Spleen (tissue), 13 donors: ENCODE data around the gene CNN1. TPM values are rescaled to one million over a fixed set of nuclear protein-coding genes. Genes with fewer than 3 reads are reported as not detected.

ENCODE experiments used
- DNase-seq: peaks from one replicate; pipeline ENCODE4 v3.0.0-alpha.2; 2020
- H3K27ac ChIP-seq, 8 donors: fragments of 200-600 bp; sonication (generic) in 7 of 8; 1 replicate in 4 of 8; 2 replicates in 4 of 8; pipeline versions ENCODE4 v1.5.0 to v1.8.0; 2016 to 2021; ENCODE audit warnings: inconsistent platforms in 4 of 8, mild to moderate bottlenecking in 4 of 8, moderate library complexity in 1 of 8
- H3K27me3 ChIP-seq, 7 donors: fragments of 200-600 bp; sonication (generic) in 6 of 7; replicated peaks in 1 of 7; 1 replicate in 4 of 7; 2 replicates in 3 of 7; pipeline versions ENCODE4 v1.5.0 to v1.8.0; 2016 to 2021; ENCODE audit warnings: inconsistent platforms in 3 of 7, mild to moderate bottlenecking in 1 of 7
- H3K36me3 ChIP-seq, 6 donors: fragments of 200-600 bp; sonication (generic) in 5 of 6; 1 replicate in 4 of 6; 2 replicates in 2 of 6; pipeline versions ENCODE4 v1.5.0 to v1.8.0; 2016 to 2021; ENCODE audit warnings: inconsistent platforms in 2 of 6
- H3K4me1 ChIP-seq, 6 donors: fragments of 200-600 bp; sonication (generic) in 5 of 6; 1 replicate in 3 of 6; 2 replicates in 3 of 6; pipeline versions ENCODE4 v1.5.0 to v1.8.0; 2016 to 2021; ENCODE audit warnings: inconsistent platforms in 3 of 6
- H3K4me3 ChIP-seq, 8 donors: fragments of 200-600 bp; sonication (generic) in 7 of 8; 1 replicate in 4 of 8; 2 replicates in 4 of 8; pipeline versions ENCODE4 v1.5.0 to v1.8.0; 2016 to 2021; ENCODE audit warnings: inconsistent platforms in 4 of 8, mild to moderate bottlenecking in 4 of 8, moderate library complexity in 2 of 8
- H3K9me3 ChIP-seq, 8 donors: fragments of 200-600 bp; sonication (generic) in 7 of 8; 1 replicate in 4 of 8; 2 replicates in 4 of 8; pipeline versions ENCODE4 v1.5.0 to v1.8.0; 2016 to 2021; ENCODE audit warnings: inconsistent platforms in 4 of 8
- CTCF ChIP-seq, 11 experiments: fragments of 200-600 bp in 7 of 11; fragments of 450-650 bp in 4 of 11; sonication (generic) in 4 of 11; IDR thresholded peaks in 8 of 11; conservative IDR thresholded peaks in 3 of 11; 1 replicate in 7 of 11; 2 replicates in 4 of 11; pipeline versions ENCODE4 v1.4.0 to v1.8.0; 2016 to 2021; ENCODE audit warnings: antibody characterized with exemption in 11 of 11, inconsistent platforms in 4 of 11, mild to moderate bottlenecking in 1 of 11
- POLR2A ChIP-seq, 3 donors: fragments of 450-650 bp; IDR thresholded peaks; one replicate each; pipeline ENCODE4 v1.5.1; 2017; ENCODE audit warnings: antibody characterized with exemption in 3 of 3, mild to moderate bottlenecking in 1 of 3
- POLR2AphosphoS5 ChIP-seq, 3 donors: sonication (generic); formaldehyde crosslinking; IDR thresholded peaks; one replicate each; pipeline ENCODE4 v1.5.1; 2017; ENCODE audit warnings: antibody characterized with exemption in 3 of 3
- WGBS, 5 donors: extraction: QIAGEN DNeasy Blood & Tissue Kit in 3 of 5; methylation state at CpG; one replicate each; pipeline versions ENCODE4 v1.1.5 to v1.1.7; 2013 to 2018; 5-methylcytosine and 5-hydroxymethylcytosine counted together
- intact Hi-C: fragments of 100-400 bp; cut with DNase I; formaldehyde crosslinking; loops from one replicate; pipeline ENCODE4 v1.15.0; 2023; ENCODE audit warnings: low total_unique reads
- long read RNA-seq, 2 donors: transcript quantifications; one replicate each; lab custom pipeline, GENCODE V29; 2026
- polyA plus RNA-seq, 3 donors: library from polyadenylated mRNA; stranded (reverse); fragments of 200-250 nt; gene quantifications; one replicate each; pipeline ENCODE4 v1.2.1, GENCODE V29; 2013
- total RNA-seq, 7 donors: library from RNA; depleted of rRNA in 3 of 7; stranded (reverse); fragments of >200 nt in 3 of 7; fragmentation: NEBNext Ultra II Directional in 4 of 7; extraction: Animal tissue kit (Norgen Biotek cat#: 25700) in 4 of 7; gene quantifications; one replicate each; pipeline versions ENCODE4 v1.1.0 to v1.2.1, GENCODE V29; 2016 to 2021
- donor health status: healthy with polysubstance abuse.
- donor health status: DM: no; HTN: no; CAD: no; lungs with moderate emphysema.
- donor health status: DM: no; HTN: no; CAD: no.
- donor health status: Bipolar disorder and iron deficiency.
- donor health status: healthy.
- donor health status: DM: no; HTN: no; CAD: no.
- donor health status: DM: yes; HTN: yes; CAD: no.

Gene CNN1
- 1 to 10 TPM; 1.5 to 9.7 (median 7.7) TPM for total RNA-seq
- polyA plus RNA-seq = 10 to 100 TPM in 2 of 3 donors, 1 to 10 TPM in 1; 5.3 to 13.0 (median 12.6) TPM
- long read RNA-seq, donor 1, partial matches to known transcripts = 0 of 2 reads
- long read RNA-seq, donor 1, other reads (novel, unspliced or antisense) = 0 of 2 reads
- long read RNA-seq, donor 2 = 0 reads

GRCh38 chr19:11538232-11539036, at the start of gene CNN1:
TSS of gene CNN1 (plus strand) at chr19:11538851. CDS start at chr19:11538928, 77 bp downstream.
- H3K9me3 ChIP-seq = no peaks in the 10 kb centered on the region
- TF ChIP-seq CTCF (IDR thresholded peaks at IDR 0.05 in 8 of 11, conservative IDR thresholded peaks at IDR 0.05 in 3 of 11) (no peak), POLR2AphosphoS5 (IDR thresholded peaks at IDR 0.05) (peak in 2 of 3 donors; percentile 10 to 27), POLR2A (IDR thresholded peaks at IDR 0.05) (no peak)
- H3K27ac ChIP-seq = peak within 1 kb of the TSS in 2 of 8 donors; percentile 8 to 48
- intact Hi-C loops = no loop called here
- H3K36me3 ChIP-seq = no peaks in the 10 kb centered on the region
- peaks cover 0 to 37% (median 15%) of the 10 kb centered on the region in 7 donors for H3K27me3 ChIP-seq
- DNase-seq = no peak
- H3K4me3 ChIP-seq = peak within 1 kb of the TSS in 1 of 8 donors; percentile 22
- peaks cover 0 to 37% (median 16%) of the 10 kb centered on the region in 6 donors for H3K4me1 ChIP-seq
- 25 to 46% (median 30%) methylated on average over 10 to 21 of the region's 21 CpGs for WGBS, 5 donors

GRCh38 chr19:11489378-11489777, 49.3 kb upstream of the CNN1 start:
- intact Hi-C loops = no loop called here
- Histone ChIP-seq H3K36me3 (peaks cover 0 to 96% (median 40%) of the 10 kb centered on the region in 6 donors), H3K27me3 (no peaks in the 10 kb centered on the region), H3K27ac (no peak overlapping the region), H3K9me3 (no peaks in the 10 kb centered on the region), H3K4me1 (no peaks in the 10 kb centered on the region), H3K4me3 (no peak overlapping the region)
- 83 to 98% (median 92%) methylated on average over 5 to 7 of the region's 7 CpGs for WGBS, 5 donors
- TF ChIP-seq POLR2AphosphoS5 (IDR thresholded peaks at IDR 0.05) (no peak), POLR2A (IDR thresholded peaks at IDR 0.05) (no peak), CTCF (IDR thresholded peaks at IDR 0.05 in 8 of 11, conservative IDR thresholded peaks at IDR 0.05 in 3 of 11) (no peak)
- DNase-seq = no peak

- Histone ChIP-seq H3K36me3 (peaks cover 0 to 89% (median 48%) of the 10 kb centered on the region in 6 donors), H3K27ac (no peak overlapping the region), H3K4me1 (no peaks in the 10 kb centered on the region), H3K27me3 (no peaks in the 10 kb centered on the region), H3K9me3 (no peaks in the 10 kb centered on the region), H3K4me3 (no peak overlapping the region)
- WGBS, 5 donors = 93 to 98% (median 94%) methylated on average over 25 to 27 of the region's 27 CpGs
- TF ChIP-seq POLR2AphosphoS5 (IDR thresholded peaks at IDR 0.05) = no peak
- TF ChIP-seq POLR2A (IDR thresholded peaks at IDR 0.05) = no peak
- intact Hi-C loops = no loop called here
- DNase-seq = no peak
Measured at GRCh38 chr19:11494634-11495285, 43.9 kb upstream of the CNN1 start.

- no peak overlapping the region for H3K27ac ChIP-seq
- WGBS, 5 donors = 84 to 93% (median 90%) methylated on average over 9 to 10 of the region's 10 CpGs
- H3K9me3 ChIP-seq = no peaks in the 10 kb centered on the region
- no peak for TF ChIP-seq POLR2AphosphoS5 (IDR thresholded peaks at IDR 0.05)
- TF ChIP-seq POLR2A (IDR thresholded peaks at IDR 0.05) = no peak
- TF ChIP-seq CTCF (IDR thresholded peaks at IDR 0.05 in 8 of 11, conservative IDR thresholded peaks at IDR 0.05 in 3 of 11) = no peak
- peaks cover 0 to 82% (median 42%) of the 10 kb centered on the region in 6 donors for H3K36me3 ChIP-seq
- no peak for DNase-seq
- H3K4me1 ChIP-seq = no peaks in the 10 kb centered on the region
- intact Hi-C loops = no loop called here
- no peaks in the 10 kb centered on the region for H3K27me3 ChIP-seq
- no peak overlapping the region for H3K4me3 ChIP-seq
Measured at GRCh38 chr19:11495481-11495880, 43.2 kb upstream of the CNN1 start.
